CD14-positive monocyte (primary cell): ENCODE data around the gene ZNF648. TPM values are rescaled to one million over a fixed set of nuclear protein-coding genes. Genes with fewer than 3 reads are reported as not detected.

Source experiments
- DNase-seq, 3 donors: peaks; one replicate each; pipeline ENCODE4 v3.0.0-alpha.2; 2011 to 2022
- H2AFZ ChIP-seq: 2 replicates; pipeline ENCODE4 v1.6.0; 2012; ENCODE audit warnings: mild to moderate bottlenecking, low read depth, low read length, inconsistent platforms; ENCODE audit not compliant: insufficient read depth, poor library complexity, severe bottlenecking
- H3K27ac ChIP-seq, 2 donors: 1 replicate in 1 of 2; 2 replicates in 1 of 2; pipeline ENCODE4 v1.5.1; 2012 to 2013; ENCODE audit warnings: low read length in 2 of 2, control low read depth in 1 of 2, inconsistent platforms in 1 of 2, low read depth in 1 of 2, mild to moderate bottlenecking in 1 of 2
- H3K27me3 ChIP-seq, 2 donors: one replicate each; pipeline versions ENCODE4 v1.6.0 to v1.6.1; 2011 to 2013; ENCODE audit warnings: low read length in 2 of 2; ENCODE audit not compliant: control insufficient read depth in 2 of 2, insufficient read depth in 2 of 2
- H3K36me3 ChIP-seq, 2 donors: replicated peaks in 1 of 2; 1 replicate in 1 of 2; 2 replicates in 1 of 2; pipeline versions ENCODE4 v1.5.1 to v1.6.1; 2012 to 2013; ENCODE audit warnings: low read length in 2 of 2, control low read depth in 1 of 2, inconsistent platforms in 1 of 2, mild to moderate bottlenecking in 1 of 2; ENCODE audit not compliant: insufficient read depth in 2 of 2, control insufficient read depth in 1 of 2
- H3K4me1 ChIP-seq, 2 donors: 1 replicate in 1 of 2; 2 replicates in 1 of 2; pipeline versions ENCODE4 v1.5.1 to v1.6.1; 2012 to 2013; ENCODE audit warnings: low read length in 2 of 2, control low read depth in 1 of 2, inconsistent platforms in 1 of 2, mild to moderate bottlenecking in 1 of 2, moderate library complexity in 1 of 2; ENCODE audit not compliant: insufficient read depth in 2 of 2, control insufficient read depth in 1 of 2
- H3K4me2 ChIP-seq: replicated peaks from 2 replicates; pipeline ENCODE3; 2012; ENCODE audit warnings: low read length, moderate library complexity, mild to moderate bottlenecking; ENCODE audit not compliant: poor library complexity, severe bottlenecking; ENCODE audit errors: extremely low read depth
- H3K4me3 ChIP-seq, 3 experiments: fragments of 200-600 bp in 1 of 3; sonication (generic) in 1 of 3; replicated peaks in 1 of 3; 1 replicate in 2 of 3; 2 replicates in 1 of 3; pipeline ENCODE4 v1.5.1; 2011 to 2013; ENCODE audit warnings: low read length in 3 of 3, mild to moderate bottlenecking in 3 of 3, control low read depth in 2 of 3, low read depth in 2 of 3, inconsistent platforms in 1 of 3, moderate library complexity in 1 of 3
- H3K79me2 ChIP-seq: 2 replicates; pipeline ENCODE4 v1.6.0; 2012; ENCODE audit warnings: mild to moderate bottlenecking, control low read depth, inconsistent platforms, low read length, moderate library complexity; ENCODE audit not compliant: insufficient read depth
- H3K9ac ChIP-seq: 2 replicates; pipeline ENCODE4 v1.6.0; 2017; ENCODE audit warnings: low read length, mild to moderate bottlenecking; ENCODE audit not compliant: insufficient read depth, poor library complexity, severe bottlenecking
- H3K9me3 ChIP-seq, 2 donors: replicated peaks in 1 of 2; 1 replicate in 1 of 2; 2 replicates in 1 of 2; pipeline versions ENCODE4 v1.5.1 to v1.6.1; 2012 to 2013; ENCODE audit warnings: low read length in 2 of 2, control low read depth in 1 of 2; ENCODE audit not compliant: control insufficient read depth in 1 of 2, insufficient read depth in 1 of 2
- H4K20me1 ChIP-seq: 2 replicates; pipeline ENCODE4 v1.6.0; 2012; ENCODE audit warnings: mild to moderate bottlenecking, low read length, control low read depth, moderate library complexity; ENCODE audit not compliant: insufficient read depth
- H3K27ac Mint-ChIP-seq, 7 donors: one replicate each; pipeline ENCODE4 v1.8.0; 2020; ENCODE audit warnings: mild to moderate bottlenecking in 7 of 7, mixed read lengths in 7 of 7, moderate library complexity in 6 of 7, inconsistent platforms in 2 of 7
- H3K27me3 Mint-ChIP-seq, 3 donors: one replicate each; pipeline ENCODE4 v1.8.0; 2021 to 2022; ENCODE audit warnings: low read depth in 3 of 3, mild to moderate bottlenecking in 3 of 3, mixed read lengths in 3 of 3, moderate library complexity in 3 of 3, inconsistent platforms in 1 of 3
- H3K36me3 Mint-ChIP-seq, 2 donors: one replicate each; pipeline ENCODE4 v1.8.0; 2020; ENCODE audit warnings: mixed read lengths in 2 of 2, inconsistent platforms in 1 of 2, mild to moderate bottlenecking in 1 of 2
- H3K4me1 Mint-ChIP-seq: one replicate; pipeline ENCODE4 v1.8.0; 2020; ENCODE audit warnings: mild to moderate bottlenecking, mixed read lengths
- H3K4me3 Mint-ChIP-seq, 2 donors: one replicate each; pipeline ENCODE4 v1.8.0; 2020; ENCODE audit warnings: mild to moderate bottlenecking in 2 of 2, mixed read lengths in 2 of 2, moderate library complexity in 1 of 2
- H3K9me3 Mint-ChIP-seq, 7 donors: one replicate each; pipeline ENCODE4 v1.8.0; 2020 to 2022; ENCODE audit warnings: mixed read lengths in 7 of 7, mild to moderate bottlenecking in 6 of 7, moderate library complexity in 6 of 7, inconsistent platforms in 2 of 7
- CTCF ChIP-seq: fragments of 200-600 bp; IDR thresholded peaks from one replicate; pipeline ENCODE4 v1.8.0; 2022; ENCODE audit warnings: antibody characterized with exemption, mild to moderate bottlenecking
- WGBS: methylation state at CpG from one replicate; pipeline ENCODE4 v1.1.5; 2013; ENCODE audit warnings: missing lambda C conversion rate; ENCODE audit not compliant: insufficient coverage; 5-methylcytosine and 5-hydroxymethylcytosine counted together
- intact Hi-C, 2 donors: fragments of 100-400 bp; cut with micrococcal nuclease; formaldehyde crosslinking; loops; one replicate each; pipeline versions ENCODE4 v1.15.0 to v1.15.1; 2023
- polyA plus RNA-seq, 3 donors: library from polyadenylated mRNA; depleted of rRNA in 1 of 3; unstranded in 2 of 3; stranded (reverse) in 1 of 3; fragments of 300-500 nt in 2 of 3; fragments of >200 nt in 1 of 3; fragmentation: Illumina TruSeq in 2 of 3; gene quantifications; 1 replicate in 2 of 3; 2 replicates in 1 of 3; pipeline ENCODE4 v1.2.3, GENCODE V29; 2012 to 2021

The ZNF648 gene
- polyA plus RNA-seq, 3 donors, result not detected

GRCh38 chr1:182064611-182065010 lies 3.1 kb upstream of the ZNF648 start:
- H3K9me3 ChIP-seq, result no peaks in the 10 kb centered on the region
- Mint-ChIP-seq H3K4me1 (peaks cover 4% of the 10 kb centered on the region), H3K27me3 (peaks cover 9 to 42% (median 12%) of the 10 kb centered on the region in 3 donors), H3K4me3 (no peak overlapping the region), H3K27ac (no peak overlapping the region), H3K9me3 (peaks cover 0 to 8% (median 0%) of the 10 kb centered on the region in 7 donors), H3K36me3 (no peaks in the 10 kb centered on the region)
- no peak overlapping the region for H2AFZ ChIP-seq
- no peak for TF ChIP-seq CTCF
- peaks cover 4 to 9% of the 10 kb centered on the region in 2 donors for H3K27me3 ChIP-seq
- DNase-seq, result no peak
- H3K9ac ChIP-seq, result no peak overlapping the region
- no peak overlapping the region for H3K4me3 ChIP-seq
- H3K4me1 ChIP-seq, result no peaks in the 10 kb centered on the region
- H3K4me2 ChIP-seq, result no peak overlapping the region
- H4K20me1 ChIP-seq, result no peaks in the 10 kb centered on the region
- intact Hi-C loops, result no loop called here
- no peak overlapping the region for H3K27ac ChIP-seq
- no peaks in the 10 kb centered on the region for H3K79me2 ChIP-seq
- no CpG with 5 or more reads among the region's 3 CpGs for WGBS
- no peaks in the 10 kb centered on the region for H3K36me3 ChIP-seq

- Histone ChIP-seq H3K4me2 (no peak overlapping the region), H3K9ac (no peak overlapping the region), H3K4me1 (no peaks in the 10 kb centered on the region), H3K36me3 (no peaks in the 10 kb centered on the region), H3K9me3 (no peaks in the 10 kb centered on the region), H3K79me2 (no peaks in the 10 kb centered on the region), H4K20me1 (no peaks in the 10 kb centered on the region), H2AFZ (no peak overlapping the region), H3K27ac (no peak overlapping the region), H3K27me3 (peaks cover 10 to 24% of the 10 kb centered on the region in 2 donors), H3K4me3 (no peak overlapping the region)
- DNase-seq, result no peak
- H3K4me1 Mint-ChIP-seq, result peaks cover 2% of the 10 kb centered on the region
- peaks cover 24 to 50% (median 30%) of the 10 kb centered on the region in 3 donors for H3K27me3 Mint-ChIP-seq
- TF ChIP-seq CTCF, result no peak
- intact Hi-C loops, result no loop called here
- peaks cover 0 to 9% (median 0%) of the 10 kb centered on the region in 7 donors for H3K9me3 Mint-ChIP-seq
- no peaks in the 10 kb centered on the region for H3K36me3 Mint-ChIP-seq
- no peak overlapping the region for H3K4me3 Mint-ChIP-seq
- no peak overlapping the region for H3K27ac Mint-ChIP-seq
- WGBS, result no CpG with 5 or more reads among the region's 1 CpG
Measured at GRCh38 chr1:182062223-182062622, 711 bp upstream of the ZNF648 start.
